GM18951 (cell line): ENCODE measurements around the gene AUTS2.

Source experiments
- POLR2A ChIP-seq: IDR thresholded peaks from 4 replicates; pipeline ENCODE4 v1.6.1; 2011; ENCODE audit warnings: mild to moderate bottlenecking; ENCODE audit not compliant: insufficient read length, insufficient read depth; ENCODE audit errors: extremely low read depth
- in situ Hi-C: fragments of 300-500 bp; cut with MboI; formaldehyde crosslinking; loops from one replicate; pipeline ENCODE4 v1.12.0; 2022; ENCODE audit warnings: low sequenced_read_pairs, mixed read lengths, inconsistent platforms; ENCODE audit not compliant: unreplicated experiment

The AUTS2 gene

GRCh38 chr7:69620063-69620462, 21.8 kb downstream of the AUTS2 start:
- no peak for TF ChIP-seq POLR2A
- in situ Hi-C loops = no loop called here

GRCh38 chr7:69620650-69621049, 22.4 kb downstream of the AUTS2 start:
- in situ Hi-C loops = no loop called here
- TF ChIP-seq POLR2A = no peak

GRCh38 chr7:69622014-69622835, 23.9 kb downstream of the AUTS2 start:
- in situ Hi-C loops = no loop called here
- no peak for TF ChIP-seq POLR2A

- no peak for TF ChIP-seq POLR2A
- in situ Hi-C loops = no loop called here
Observed at GRCh38 chr7:69622960-69623359, 24.7 kb downstream of the AUTS2 start.

GRCh38 chr7:69624435-69625230, 26.4 kb downstream of the AUTS2 start:
- in situ Hi-C loops = no loop called here
- TF ChIP-seq POLR2A = no peak

GRCh38 chr7:69625238-69625637, 27.0 kb downstream of the AUTS2 start:
- no peak for TF ChIP-seq POLR2A
- in situ Hi-C loops = no loop called here

- in situ Hi-C loops = no loop called here
- TF ChIP-seq POLR2A = no peak
Observed at GRCh38 chr7:69625798-69626197, 27.5 kb downstream of the AUTS2 start.

- in situ Hi-C loops = no loop called here
- TF ChIP-seq POLR2A = no peak
Observed at GRCh38 chr7:69630292-69630691, 32.0 kb downstream of the AUTS2 start.

GRCh38 chr7:69631131-69631530, 32.9 kb downstream of the AUTS2 start:
- no peak for TF ChIP-seq POLR2A
- in situ Hi-C loops = no loop called here

GRCh38 chr7:69632280-69632679, 34.0 kb downstream of the AUTS2 start:
- in situ Hi-C loops = no loop called here

GRCh38 chr7:69633122-69633831, 35.0 kb downstream of the AUTS2 start:
- no peak for TF ChIP-seq POLR2A
- in situ Hi-C loops = no loop called here

More at GRCh38 chr7:69632280-69632679, 34.0 kb downstream of the AUTS2 start:
- TF ChIP-seq POLR2A = no peak

GRCh38 chr7:69635555-69636185, 37.4 kb downstream of the AUTS2 start:
- TF ChIP-seq POLR2A = no peak
- in situ Hi-C loops = no loop called here

GRCh38 chr7:69638674-69639073, 40.4 kb downstream of the AUTS2 start:
- in situ Hi-C loops = no loop called here
- TF ChIP-seq POLR2A = no peak
